ENCODE measurements around the gene LRRC52. TPM values are rescaled to one million over a fixed set of nuclear protein-coding genes. Genes with fewer than 3 reads are reported as not detected.
A peak's percentile ranks its signal among the peaks of the same experiment; 100 is the strongest.
"Not testable (repeated sequence)": the region's sequence is repeated elsewhere in the genome, so short reads cannot be mapped to it uniquely, and the experiment has no call there.

Gene LRRC52
- total RNA-seq, 4 donors from 2014 or later, result not detected

GRCh38 chr1:165586398-165586797, 42.6 kb downstream of the LRRC52 start:
- DNase-seq (ENCODE audit: low spot score in 2 of 2), result no peak
- intact Hi-C loops (cut with DNase I; ENCODE audit: low total_unique reads), result loop anchor here (10.0 kb wide), 1 partner anchor 112 kb away; no protein-coding TSS in a partner anchor
- TF ChIP-seq CTCF (IDR thresholded peaks at IDR 0.05), result no peak
- no peak for TF ChIP-seq POLR2A (IDR thresholded peaks at IDR 0.05)
- no peak overlapping the region for H3K4me3 ChIP-seq (ENCODE audit: low read depth, poor library complexity, severe bottlenecking)
- WGBS, 2 donors, result 79 to 82% methylated on average over 3 of the region's 3 CpGs

DNA sequence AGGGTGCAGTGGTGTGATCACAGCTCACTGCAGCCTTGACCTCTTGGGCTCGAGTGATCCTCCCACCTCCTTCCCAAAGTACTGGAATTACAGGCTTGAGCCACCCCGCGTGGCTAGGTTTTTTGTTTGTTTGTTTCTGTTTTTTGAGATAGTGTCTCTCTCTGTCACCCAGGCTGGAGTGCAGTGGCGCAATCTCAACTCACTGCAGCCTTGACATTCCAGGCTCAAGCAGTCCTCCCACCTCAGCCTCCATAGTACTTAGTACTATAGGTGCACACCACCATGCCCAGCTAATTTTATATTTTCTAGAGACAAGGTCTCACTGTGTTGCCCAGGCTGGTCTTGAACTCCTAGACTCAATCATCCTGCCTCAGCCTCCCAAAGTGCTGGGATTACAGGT, 47.6 kb downstream of the LRRC52 start:
- intact Hi-C loops (cut with DNase I; ENCODE audit: low total_unique reads), result loop anchor here (5.0 to 10.0 kb wide), 2 partner anchors 194 to 337 kb away; no protein-coding TSS in a partner anchor
- DNase-seq (ENCODE audit: low spot score in 2 of 2); H3K4me3 ChIP-seq (ENCODE audit: low read depth, poor library complexity, severe bottlenecking): not testable (repeated sequence)
- WGBS, 2 donors, result 90% methylated on average over 4 of the region's 4 CpGs

GRCh38 chr1:165592945-165593823, 49.4 kb downstream of the LRRC52 start:
- no peak overlapping the region for H3K4me3 ChIP-seq (ENCODE audit: low read depth, poor library complexity, severe bottlenecking)
- 2% methylated on average over 10 of the region's 10 CpGs for WGBS, 2 donors
- no peak for TF ChIP-seq POLR2A (IDR thresholded peaks at IDR 0.05)
- TF ChIP-seq CTCF (IDR thresholded peaks at IDR 0.05), result peak in 2 of 3 donors; percentile 44 to 89
- DNase-seq (ENCODE audit: low spot score in 2 of 2), result peak; percentile 79 to 90
- intact Hi-C loops (cut with DNase I; ENCODE audit: low total_unique reads), result loop anchor here (5.0 to 10.0 kb wide), 2 partner anchors 196 to 338 kb away; no protein-coding TSS in a partner anchor

GRCh38 chr1:165595246-165595938, 51.6 kb downstream of the LRRC52 start:
- H3K4me3 ChIP-seq (ENCODE audit: low read depth, poor library complexity, severe bottlenecking), result no peak overlapping the region
- WGBS, 2 donors, result 45 to 56% methylated on average over 1 of the region's 1 CpG
- intact Hi-C loops (cut with DNase I; ENCODE audit: low total_unique reads), result loop anchor here (10.0 kb wide), 1 partner anchor 341 kb away; no protein-coding TSS in a partner anchor
- no peak for DNase-seq (ENCODE audit: low spot score in 2 of 2)
- TF ChIP-seq CTCF (IDR thresholded peaks at IDR 0.05), result no peak
- no peak for TF ChIP-seq POLR2A (IDR thresholded peaks at IDR 0.05)

DNA sequence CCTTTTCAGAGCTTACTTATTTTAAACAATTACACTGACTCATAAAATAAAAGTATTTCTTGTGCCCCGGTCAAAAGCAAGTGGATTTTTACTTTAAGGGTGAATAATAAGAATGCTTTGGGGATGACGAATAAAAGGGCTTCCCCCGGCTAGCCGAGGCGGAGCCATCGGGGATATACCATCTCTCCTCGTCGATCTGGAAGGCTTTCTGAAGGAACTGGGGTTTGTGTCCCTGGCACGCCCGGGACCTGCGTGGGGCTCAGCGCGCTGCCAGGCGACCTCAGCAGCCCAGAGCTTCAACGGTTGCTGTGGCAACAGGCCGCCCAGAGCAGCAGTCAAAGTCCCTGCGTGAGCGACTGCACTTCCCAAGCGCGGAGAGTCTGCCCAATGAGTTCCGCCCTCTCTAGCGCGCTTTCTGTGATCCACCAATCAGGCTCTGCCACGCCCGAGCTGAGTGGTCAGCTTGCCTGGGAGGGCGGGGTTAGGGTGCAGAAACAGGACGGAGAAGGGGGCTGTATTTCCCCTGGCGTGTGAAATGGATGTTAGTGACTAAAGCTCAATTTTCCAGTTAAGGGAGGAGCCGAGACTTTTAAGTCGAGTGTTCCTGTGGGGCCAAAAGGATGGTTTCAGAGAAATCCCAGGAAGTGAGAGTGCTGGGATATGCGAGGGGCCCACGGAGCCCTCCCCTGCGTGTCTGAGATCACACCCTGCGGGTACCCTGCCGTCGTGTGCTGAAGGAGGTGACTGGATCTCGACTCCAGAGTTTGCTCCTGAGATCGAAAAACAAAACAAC, 54.3 kb downstream of the LRRC52 start:
- TF ChIP-seq CTCF (IDR thresholded peaks at IDR 0.05), result no peak
- no peak for TF ChIP-seq POLR2A (IDR thresholded peaks at IDR 0.05)
- intact Hi-C loops (cut with DNase I; ENCODE audit: low total_unique reads), result loop anchor here (10.0 kb wide), 1 partner anchor 343 kb away; no protein-coding TSS in a partner anchor
- WGBS, 2 donors, result 0 to 1% methylated on average over 33 to 38 of the region's 38 CpGs
- H3K4me3 ChIP-seq (ENCODE audit: low read depth, poor library complexity, severe bottlenecking), result peak overlapping the region; percentile 19
- DNase-seq (ENCODE audit: low spot score in 2 of 2), result peak; percentile 94 to 98
